Renal pelvis (tissue), 12 donors: ENCODE measurements around the gene AXDND1. TPM values are rescaled to one million over a fixed set of nuclear protein-coding genes. Genes with fewer than 3 reads are reported as not detected.

ENCODE experiments used
- DNase-seq: peaks from one replicate; pipeline ENCODE4 v3.0.0-alpha.2; 2013
- long read RNA-seq, 16 experiments: transcript quantifications; one replicate each; lab custom pipeline, GENCODE V29; 2026
- polyA plus RNA-seq, 3 donors: library from polyadenylated mRNA; unstranded; fragments of 120-200 nt; gene quantifications; one replicate each; pipeline ENCODE4 v1.2.1, GENCODE V29; 2013; ENCODE audit not compliant: insufficient read length in 3 of 3

Gene AXDND1, protein sequence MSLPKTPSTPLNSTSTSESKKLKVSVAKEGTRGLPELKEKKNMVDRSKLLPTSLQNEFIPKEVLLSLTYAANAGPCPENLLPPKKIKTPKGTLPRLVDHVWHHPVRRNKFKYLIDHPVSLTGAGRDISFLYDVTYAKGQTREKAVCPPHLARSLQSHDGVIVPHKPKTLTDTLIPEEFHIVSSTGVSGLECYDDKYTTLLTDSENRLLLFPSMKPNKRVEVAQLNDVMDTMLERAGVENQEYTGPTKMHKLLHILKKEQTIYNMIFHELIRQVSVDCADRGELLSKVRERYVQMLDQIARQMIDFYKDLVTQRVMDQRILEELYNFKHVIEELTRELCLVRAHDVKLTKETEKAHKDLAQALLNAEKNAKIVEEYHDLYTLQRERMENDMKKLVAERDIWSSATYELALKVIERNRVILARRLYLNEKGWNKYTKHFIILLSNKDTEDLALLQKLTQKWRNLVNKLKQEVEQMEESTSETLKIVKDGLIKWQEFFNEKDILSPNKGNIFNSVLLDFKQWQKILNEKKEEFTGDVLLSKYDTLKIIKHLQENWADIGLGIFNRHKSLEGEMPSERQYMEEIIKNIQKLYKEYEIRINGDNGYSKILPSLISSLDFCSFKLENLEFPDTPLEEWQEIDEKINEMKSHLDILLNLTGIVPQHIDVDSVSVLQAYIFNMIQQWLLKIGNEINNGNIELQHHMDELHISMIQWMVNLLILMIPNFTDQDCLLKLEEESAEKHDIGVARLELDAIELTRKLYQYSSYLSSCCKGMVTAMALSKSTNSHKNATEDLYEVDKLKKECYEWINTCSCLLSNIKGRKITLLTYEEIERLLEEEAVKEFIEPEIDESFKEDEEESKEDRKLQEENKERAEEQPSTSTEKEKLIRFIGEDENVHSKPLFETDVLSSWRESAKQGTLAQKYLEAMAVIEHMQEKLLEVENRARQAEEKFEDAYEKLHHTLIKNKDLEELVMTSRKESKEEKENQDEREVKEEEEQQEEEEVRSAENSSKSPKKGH
- 10 to 100 TPM; 10.8 to 37.7 (median 27.6) TPM for polyA plus RNA-seq
- long read RNA-seq, donor 1, partial matches to known transcripts, result 162 of 404 reads
- long read RNA-seq, donor 1, other reads (novel, unspliced or antisense), result 242 of 404 reads
- long read RNA-seq, donor 2, result 0 reads
- long read RNA-seq, donor 3, partial matches to known transcripts, result 101 of 309 reads
- long read RNA-seq, donor 3, other reads (novel, unspliced or antisense), result 208 of 309 reads
- long read RNA-seq, donor 4, partial matches to known transcripts, result 700 of 774 reads
- long read RNA-seq, donor 4, other reads (novel, unspliced or antisense), result 74 of 774 reads
- long read RNA-seq, donor 5, result 0 reads
- long read RNA-seq, donor 6, partial matches to known transcripts, result 342 of 434 reads
- long read RNA-seq, donor 6, other reads (novel, unspliced or antisense), result 92 of 434 reads
- long read RNA-seq, donor 7, result 0 reads
- long read RNA-seq, donor 8, result 0 reads
- long read RNA-seq, donor 9, partial matches to known transcripts, result 199 of 546 reads
- long read RNA-seq, donor 9, other reads (novel, unspliced or antisense), result 347 of 546 reads
- long read RNA-seq, donor 10, partial matches to known transcripts, result 99 of 301 reads
- long read RNA-seq, donor 10, other reads (novel, unspliced or antisense), result 202 of 301 reads
- long read RNA-seq, donor 11, partial matches to known transcripts, result 308 of 308 reads
- long read RNA-seq, donor 11, other reads (novel, unspliced or antisense), result 0 of 308 reads
- long read RNA-seq, donor 12, partial matches to known transcripts, result 158 of 459 reads
- long read RNA-seq, donor 12, other reads (novel, unspliced or antisense), result 301 of 459 reads
- long read RNA-seq, donor 13, partial matches to known transcripts, result 138 of 295 reads
- long read RNA-seq, donor 13, other reads (novel, unspliced or antisense), result 157 of 295 reads
- long read RNA-seq, donor 14, result 0 reads
- long read RNA-seq, donor 15, result 0 reads
- long read RNA-seq, donor 16, partial matches to known transcripts, result 98 of 360 reads
- long read RNA-seq, donor 16, other reads (novel, unspliced or antisense), result 262 of 360 reads

DNA sequence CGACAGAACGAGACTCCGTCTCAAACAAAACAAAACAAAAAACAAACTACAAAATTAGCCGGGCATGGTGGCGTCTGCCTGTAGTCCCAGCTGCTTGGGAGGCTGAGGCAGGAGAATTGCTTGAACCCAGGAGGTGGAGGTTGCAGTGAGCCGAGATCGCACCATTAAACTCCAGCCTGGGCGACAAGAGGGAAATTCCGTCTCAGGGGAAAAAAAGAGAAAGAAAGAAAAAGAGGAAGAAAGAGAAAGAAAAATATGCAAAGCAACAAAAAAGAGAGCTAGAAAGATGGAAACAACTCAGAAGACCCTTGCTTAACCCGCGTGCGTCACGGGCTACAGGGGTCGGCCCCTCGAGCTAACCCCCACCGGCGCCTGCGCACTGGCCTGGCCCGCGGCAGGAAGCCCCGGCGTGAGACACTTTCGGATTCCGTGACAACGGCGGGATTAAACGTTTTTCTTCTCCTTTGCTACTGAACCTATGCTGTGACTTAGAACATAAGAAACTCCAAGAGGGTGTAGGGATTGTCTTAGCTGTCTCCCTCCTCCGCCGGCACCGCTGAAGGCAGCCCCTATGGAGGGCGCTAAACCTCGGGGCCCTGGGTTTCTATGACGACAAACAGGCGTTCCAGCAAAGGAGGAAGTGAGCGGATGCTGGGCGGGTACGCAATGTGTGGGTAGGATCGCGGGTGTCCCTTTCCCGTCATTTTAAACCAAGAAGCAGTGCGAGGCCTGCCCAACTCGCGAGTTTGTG is at the start of gene AXDND1:
AXDND1 (plus strand) TSS at position 630 of the 751 bp plus-strand sequence. CDS start 539 bp downstream, outside the sequence.
- DNase-seq, result peak; percentile 91

DNA sequence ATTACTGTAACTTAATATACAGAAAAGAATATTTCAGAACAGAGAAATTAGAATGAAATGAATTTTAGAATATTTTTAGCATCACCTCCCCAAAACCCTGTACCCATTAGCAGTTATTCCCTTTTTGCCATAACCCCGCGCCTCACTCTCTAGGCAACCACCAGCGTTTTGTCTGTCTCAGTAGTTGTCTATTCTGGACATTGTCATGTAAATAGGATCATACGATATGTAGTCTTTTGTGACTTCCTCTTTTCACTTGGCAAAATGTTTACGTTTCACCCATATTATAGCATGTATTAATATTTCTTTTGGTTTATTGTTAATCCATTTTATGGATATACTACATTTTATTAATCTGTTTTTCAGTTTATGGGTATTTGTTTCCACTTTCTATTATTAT is 47.3 kb upstream of the AXDND1 start:
- no peak for DNase-seq

DNA sequence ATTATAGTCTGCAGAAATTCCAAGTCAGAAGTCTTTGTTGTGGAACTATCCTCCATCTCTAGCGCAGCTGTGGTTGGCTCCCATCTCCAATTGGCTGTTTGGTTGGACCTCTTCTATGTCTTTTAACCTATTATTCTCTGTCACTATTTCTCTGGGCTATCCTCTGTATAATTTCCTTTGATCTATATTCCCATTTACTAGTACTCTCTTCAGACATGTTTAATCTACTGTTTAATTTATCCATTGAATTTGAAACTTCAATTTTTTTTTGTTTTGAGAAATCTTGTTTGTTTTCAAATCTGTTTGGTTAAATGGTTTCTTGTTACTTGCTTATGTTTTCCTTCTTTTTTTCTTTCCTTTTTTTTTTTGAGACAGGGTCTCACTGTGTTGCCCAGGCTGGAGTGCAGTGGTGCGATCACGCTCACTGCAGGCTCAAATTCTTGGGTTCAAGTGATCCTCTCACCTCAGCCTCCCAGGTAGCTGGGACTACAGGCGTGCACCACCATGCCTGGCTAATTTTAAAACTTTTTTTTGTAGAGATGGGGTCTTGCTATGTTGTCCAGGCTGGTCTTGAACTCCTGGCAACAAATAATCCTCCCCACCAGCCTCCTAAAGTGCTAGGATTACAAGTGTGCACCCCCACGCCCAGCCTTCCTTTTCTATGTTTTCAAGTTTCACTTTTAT is 44.1 kb upstream of the AXDND1 start:
- no peak for DNase-seq

DNA sequence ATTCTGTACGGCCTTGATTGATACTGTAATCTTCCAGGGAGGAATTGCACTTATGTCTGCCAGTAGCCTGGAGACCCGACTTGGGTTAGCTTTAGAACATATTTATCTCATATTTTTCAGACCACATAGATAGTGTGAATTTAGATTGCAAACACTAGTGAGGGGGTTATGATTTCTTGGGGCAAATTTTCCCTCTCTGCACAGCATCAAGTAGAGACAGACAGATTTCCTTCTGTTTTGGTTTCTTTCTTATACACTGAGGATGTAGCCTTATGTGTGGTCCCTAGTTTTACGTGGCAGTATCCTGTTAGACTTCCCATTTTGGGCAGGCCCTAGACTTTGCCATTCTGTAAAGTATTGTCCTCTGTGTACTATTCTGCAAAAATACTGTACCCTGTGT is 43.2 kb upstream of the AXDND1 start:
- no peak for DNase-seq

DNA sequence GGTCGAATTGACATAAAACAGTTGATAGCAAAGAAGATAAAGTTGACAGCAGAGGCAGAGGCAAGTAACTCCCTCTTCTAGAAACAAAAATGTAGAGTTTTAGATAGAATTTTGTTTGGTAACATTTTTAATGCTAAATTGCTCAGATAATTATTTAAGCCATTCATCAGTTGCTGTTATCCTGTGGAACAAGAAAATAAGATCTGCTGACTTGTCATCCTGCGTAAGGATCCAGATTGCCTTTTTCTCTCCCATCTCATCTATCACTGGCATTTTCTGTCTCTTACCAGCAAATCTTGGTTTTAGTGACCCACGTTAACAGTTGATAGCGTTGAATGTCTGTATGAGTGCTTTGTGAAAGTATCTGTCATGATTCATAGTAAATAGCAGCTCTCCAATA is 42.3 kb upstream of the AXDND1 start:
- no peak for DNase-seq

DNA sequence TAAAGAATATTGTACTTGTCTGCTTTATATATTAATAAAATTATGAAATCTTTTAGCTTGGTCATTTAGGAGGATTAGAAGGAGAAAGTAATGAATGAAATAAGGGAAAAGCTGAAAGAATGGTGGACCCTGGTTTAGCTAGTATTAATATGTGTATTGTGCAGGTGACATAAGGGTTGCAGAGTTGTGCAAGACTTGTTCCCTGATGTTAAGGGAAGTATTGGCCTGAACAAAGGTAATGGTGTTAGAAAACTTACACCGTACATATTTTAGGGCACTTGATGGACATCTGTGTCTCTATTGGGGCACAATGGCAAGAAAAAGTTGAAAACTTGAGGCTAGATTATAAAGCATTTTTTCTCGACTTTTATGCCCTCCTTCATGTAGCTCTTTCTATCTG is 39.9 kb upstream of the AXDND1 start:
- DNase-seq, result no peak

DNA sequence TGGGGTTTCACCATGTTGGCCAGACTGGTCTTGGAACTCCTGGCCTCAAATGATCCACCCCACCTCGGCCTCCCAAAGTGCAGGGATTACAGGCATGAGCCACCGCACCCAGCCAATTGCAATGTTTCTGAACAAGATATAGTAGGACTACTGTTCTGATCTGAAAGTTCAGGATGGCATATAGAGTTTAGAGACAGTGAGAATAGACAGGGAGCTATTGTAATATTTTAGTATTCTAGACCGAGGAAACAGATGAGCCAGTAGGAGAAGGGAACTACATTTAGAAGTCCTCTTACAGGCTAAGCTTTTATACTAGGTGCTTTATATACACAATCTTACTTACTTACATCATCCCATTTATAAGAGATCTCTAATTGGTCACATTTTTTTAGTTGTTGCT is 39.0 kb upstream of the AXDND1 start:
- no peak for DNase-seq

DNA sequence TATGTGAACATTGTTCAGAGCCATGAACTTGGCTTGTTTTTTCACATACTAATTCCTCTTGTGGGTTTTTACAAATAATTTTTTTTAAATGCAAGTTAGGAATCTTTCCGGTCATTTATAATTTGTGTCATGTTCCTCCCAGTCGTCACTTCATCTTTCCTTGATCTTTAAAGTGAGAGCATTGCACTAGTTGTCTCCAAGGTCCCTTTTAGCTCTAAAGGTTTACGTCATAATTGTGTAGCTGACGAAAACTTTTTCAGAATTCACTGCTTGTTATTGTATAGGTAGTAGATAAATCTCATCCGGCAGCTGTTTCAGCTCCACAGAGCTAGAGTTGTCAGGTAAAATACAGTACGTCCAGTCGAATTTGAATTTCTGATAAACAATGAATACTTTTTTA is 38.6 kb upstream of the AXDND1 start:
- DNase-seq, result no peak

DNA sequence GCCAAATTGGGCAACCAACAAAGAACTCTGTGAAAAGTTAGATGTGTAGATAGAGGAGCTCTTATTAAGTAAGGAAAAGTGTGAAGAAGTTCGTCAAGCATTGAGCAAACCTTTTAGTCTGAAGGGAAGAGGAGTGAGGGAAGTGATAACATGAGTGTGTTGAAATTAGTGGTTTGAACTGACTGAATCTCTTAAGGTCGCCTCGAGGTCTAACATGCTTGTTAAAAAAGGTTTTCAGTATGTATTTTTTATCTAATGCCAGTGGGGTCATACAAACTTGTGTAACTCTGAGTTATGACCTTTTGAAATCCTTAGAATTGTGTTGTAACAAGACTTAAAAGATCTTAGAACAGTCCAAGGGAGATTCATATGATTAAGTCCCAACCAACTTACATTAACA is 38.1 kb upstream of the AXDND1 start:
- DNase-seq, result no peak

DNA sequence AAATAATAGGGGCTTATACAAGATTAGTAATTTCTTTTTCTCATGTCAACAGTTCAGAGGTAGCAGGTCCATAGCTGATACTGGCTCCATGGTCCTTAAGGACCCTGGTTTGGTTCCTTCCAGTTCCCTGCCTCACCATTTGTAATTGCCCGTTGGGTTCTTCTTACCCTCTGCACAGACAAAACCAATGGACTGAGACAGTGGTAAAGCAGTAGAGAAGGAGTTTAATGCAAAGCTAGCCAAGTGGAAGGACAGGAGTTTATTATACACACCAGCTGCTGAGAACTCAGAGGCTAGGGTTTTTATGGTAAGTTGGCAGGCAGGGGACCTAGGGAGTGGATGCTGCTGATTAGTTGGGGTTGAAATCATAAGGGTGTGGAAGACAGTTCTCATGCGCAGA is 35.9 kb upstream of the AXDND1 start:
- DNase-seq, result no peak

DNA sequence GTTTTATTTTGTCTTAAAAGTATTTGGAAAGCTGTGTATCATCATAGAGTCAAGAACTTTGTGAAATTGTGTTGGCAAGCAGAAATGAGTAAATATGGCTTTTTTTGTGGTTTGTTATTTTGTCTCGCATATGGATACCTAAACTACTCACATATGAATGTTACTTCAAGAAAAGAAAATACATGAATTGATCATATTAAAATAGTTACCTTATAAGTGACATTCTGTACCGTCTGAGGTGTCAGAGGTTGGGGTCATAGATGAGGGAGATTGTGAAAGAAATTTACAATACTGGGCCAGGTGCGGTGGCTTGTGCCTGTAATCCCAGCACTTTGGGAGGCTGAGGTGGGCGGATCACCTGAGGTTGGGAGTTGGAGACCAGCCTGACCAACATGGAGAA is 31.3 kb upstream of the AXDND1 start:
- DNase-seq, result no peak

DNA sequence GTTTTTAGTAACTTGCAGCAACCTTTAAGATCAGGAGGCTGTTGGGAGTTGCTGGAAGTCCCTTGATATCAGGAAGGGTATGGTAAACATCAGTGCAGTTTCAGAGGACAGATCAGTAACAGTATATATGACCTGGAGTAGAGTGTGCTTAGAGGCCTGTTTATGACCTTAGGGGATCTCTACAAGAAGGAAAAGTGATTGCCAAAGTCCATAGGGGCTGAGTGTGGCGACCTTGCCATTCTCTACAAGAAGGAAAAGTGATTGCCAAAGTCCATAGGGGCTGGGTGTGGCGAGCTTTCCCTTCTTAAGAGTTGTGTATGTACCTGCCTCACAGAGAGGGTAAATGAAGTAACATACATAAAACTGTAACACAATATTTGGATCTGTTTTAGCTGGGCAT is 28.5 kb upstream of the AXDND1 start:
- no peak for DNase-seq

DNA sequence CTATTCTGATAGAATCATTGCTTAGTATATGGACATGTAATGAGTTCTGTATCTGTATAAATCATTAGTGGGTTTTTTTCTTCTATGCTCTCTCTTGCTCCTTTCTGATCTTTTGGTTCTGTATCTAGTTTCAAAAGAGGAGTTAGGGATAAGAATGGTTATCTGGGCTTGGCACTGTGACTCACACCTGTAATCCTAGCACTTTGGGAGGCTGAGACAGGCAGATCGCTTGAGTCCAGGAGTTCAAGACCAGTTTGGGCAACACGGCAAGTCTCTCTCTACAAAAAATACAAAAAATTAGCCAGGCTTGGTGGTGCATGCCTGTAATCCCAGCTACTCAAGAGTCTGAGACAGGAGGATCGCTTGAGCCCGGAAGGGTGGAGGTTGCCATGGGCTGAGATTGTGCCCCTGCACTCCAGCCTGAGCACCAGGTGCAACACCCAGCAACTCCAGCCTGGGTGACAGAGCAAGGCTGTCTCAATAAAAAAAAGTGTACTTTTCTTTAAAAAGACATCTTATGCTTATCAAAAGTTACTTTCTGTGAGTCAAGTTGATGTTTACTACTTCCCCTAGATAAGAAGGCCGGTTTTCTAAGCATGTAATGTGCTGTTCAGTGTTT is 27.7 kb upstream of the AXDND1 start:
- DNase-seq, result no peak

DNA sequence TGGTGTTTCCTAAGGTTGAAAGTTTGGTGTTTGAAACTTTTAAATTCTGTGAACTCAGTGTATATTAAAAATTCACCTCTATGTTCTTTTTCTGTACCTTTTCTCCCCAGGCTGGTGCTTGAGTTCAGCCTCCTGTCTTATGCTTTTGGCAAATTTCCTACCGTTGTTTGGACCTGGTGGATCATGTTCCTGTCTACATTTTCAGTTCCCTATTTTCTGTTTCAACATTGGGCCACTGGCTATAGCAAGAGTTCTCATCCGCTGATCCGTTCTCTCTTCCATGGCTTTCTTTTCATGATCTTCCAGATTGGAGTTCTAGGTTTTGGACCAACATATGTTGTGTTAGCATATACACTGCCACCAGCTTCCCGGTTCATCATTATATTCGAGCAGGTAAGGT is 24.9 kb upstream of the AXDND1 start:
- DNase-seq, result no peak

DNA sequence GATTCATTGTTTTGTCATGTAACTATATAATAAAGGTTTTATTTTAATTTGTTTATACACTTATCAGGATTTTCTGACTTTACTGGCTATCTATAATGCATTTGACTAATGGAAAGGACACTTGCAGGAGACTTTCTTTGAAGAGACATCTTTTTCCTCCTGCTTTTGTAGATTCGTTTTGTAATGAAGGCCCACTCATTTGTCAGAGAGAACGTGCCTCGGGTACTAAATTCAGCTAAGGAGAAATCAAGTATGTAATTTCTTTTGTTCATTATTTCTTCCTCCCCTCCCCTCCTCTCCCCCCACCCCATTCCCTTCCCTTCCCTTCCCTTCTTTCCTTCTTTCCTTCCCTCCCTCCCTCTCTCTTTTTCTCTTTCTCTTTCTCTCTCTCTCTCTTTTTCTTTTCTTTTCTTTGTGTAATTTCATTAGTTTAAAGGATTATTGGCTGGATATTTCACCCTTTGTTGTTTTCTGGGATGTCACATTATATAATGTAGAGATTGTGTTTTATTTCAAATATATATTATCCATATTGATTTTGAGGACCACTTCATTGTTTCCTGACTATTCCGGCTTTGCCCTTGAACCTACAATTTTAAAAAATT is 23.7 kb upstream of the AXDND1 start:
- no peak for DNase-seq

DNA sequence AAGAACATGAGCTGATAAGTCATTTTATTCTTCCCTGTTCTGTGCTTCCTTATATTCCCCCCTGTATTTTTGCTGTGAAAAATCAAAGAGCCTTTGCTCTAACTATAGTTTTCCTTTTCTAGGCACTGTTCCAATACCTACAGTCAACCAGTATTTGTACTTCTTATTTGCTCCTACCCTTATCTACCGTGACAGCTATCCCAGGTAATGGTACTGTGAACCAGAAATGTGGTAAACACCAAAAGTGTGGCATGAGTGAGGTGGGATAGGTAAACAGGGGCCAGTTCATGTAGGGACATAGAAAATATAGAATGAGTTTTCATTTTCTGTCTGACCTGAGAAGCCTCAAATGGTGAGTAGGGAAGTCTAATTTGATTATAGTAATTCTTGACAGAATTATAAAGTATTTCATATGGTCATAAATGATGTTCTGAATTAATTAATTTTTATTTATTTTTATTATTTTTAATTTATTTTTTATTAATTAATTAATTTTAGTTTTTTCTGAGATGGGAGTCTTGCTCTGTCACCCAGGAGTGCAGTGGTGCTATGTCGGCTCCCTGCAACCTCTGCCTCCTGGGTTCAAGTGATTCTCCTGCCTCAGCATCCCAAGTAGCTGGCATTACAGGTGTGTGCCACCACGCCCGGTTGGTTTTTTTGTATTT is 22.9 kb upstream of the AXDND1 start:
- DNase-seq, result no peak

DNA sequence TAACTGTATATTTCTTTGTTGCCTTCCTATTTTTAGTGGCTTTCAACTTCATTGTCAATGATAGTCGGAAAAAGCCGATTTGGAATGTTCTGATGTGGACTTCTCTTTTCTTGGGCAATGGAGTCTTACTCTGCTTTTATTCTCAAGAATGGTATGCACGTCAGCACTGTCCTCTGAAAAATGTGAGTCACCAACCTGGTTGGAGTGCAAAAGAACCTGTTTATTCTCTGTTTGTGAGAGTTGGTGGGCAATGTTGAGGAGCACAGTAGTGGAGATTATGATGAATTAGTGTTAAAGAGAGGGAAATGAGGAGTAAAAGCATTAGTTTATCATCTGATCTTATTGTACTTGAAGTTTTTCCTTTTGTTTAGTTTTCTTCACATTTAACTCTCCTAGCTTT is 14.5 kb upstream of the AXDND1 start:
- no peak for DNase-seq

DNA sequence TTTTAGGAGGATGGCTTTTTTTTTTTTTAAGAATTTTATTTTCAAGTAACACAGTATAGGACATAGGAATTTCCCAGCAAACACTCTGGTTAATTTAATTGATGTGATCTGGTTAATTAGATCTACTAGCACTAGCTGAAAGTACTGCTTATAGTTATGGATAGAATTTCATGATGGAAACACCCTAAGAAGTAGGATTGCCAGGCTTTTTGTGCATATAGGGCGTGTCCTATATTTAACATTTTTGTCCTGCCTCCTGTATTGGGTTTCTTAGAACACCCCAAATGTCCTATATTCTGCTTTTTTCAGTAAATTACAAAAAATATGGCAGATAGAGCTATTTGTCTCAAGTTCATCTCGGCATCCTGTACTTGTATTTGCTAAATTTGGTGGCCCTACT is 13.5 kb upstream of the AXDND1 start:
- DNase-seq, result no peak
